IMR-90 (cell line): ENCODE results near the gene DACT2.

Experiments
- NFE2L2 ChIP-seq: fragments of 150-350 bp; IDR thresholded peaks from 2 replicates; pipeline ENCODE4 v1.6.1; 2016; ENCODE audit warnings: low read depth, mild to moderate bottlenecking, low read length
- POLR2A ChIP-seq: IDR thresholded peaks from 2 replicates; pipeline ENCODE4 v1.6.1; 2012; ENCODE audit warnings: mild to moderate bottlenecking, low read depth, low read length
- TF ChIP-seq, protein P1 (sequence below): conservative IDR thresholded peaks from 2 replicates; pipeline ENCODE4 v1.5.1; 2012; ENCODE audit warnings: mild to moderate bottlenecking, low read depth, low read length, improper control_type of control experiment

DNA sequence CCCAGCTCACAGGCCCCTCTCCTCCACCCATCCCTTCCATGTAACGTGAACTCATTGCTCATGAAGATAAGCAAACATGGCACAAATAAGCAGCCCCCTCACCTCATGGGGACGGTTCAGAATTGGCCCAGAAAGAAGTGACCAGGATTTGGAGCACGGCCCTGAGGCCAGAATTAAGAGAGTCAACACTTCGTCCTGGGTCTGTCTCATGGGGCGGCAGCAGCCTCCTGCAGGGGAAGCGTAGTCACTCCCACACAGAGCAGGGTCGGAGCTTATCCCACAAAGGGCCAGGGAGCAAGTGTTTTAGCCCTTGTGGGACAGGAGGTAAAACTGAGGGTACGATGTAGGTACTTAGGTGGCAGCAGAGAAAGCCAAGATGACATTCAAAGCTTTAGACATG, 28.6 kb upstream of the DACT2 start:
- TF ChIP-seq, protein P1, sequence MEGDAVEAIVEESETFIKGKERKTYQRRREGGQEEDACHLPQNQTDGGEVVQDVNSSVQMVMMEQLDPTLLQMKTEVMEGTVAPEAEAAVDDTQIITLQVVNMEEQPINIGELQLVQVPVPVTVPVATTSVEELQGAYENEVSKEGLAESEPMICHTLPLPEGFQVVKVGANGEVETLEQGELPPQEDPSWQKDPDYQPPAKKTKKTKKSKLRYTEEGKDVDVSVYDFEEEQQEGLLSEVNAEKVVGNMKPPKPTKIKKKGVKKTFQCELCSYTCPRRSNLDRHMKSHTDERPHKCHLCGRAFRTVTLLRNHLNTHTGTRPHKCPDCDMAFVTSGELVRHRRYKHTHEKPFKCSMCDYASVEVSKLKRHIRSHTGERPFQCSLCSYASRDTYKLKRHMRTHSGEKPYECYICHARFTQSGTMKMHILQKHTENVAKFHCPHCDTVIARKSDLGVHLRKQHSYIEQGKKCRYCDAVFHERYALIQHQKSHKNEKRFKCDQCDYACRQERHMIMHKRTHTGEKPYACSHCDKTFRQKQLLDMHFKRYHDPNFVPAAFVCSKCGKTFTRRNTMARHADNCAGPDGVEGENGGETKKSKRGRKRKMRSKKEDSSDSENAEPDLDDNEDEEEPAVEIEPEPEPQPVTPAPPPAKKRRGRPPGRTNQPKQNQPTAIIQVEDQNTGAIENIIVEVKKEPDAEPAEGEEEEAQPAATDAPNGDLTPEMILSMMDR: no peak
- TF ChIP-seq NFE2L2 (no peak), POLR2A (no peak)
